ENCODE measurements around the gene MSH5.

DNA sequence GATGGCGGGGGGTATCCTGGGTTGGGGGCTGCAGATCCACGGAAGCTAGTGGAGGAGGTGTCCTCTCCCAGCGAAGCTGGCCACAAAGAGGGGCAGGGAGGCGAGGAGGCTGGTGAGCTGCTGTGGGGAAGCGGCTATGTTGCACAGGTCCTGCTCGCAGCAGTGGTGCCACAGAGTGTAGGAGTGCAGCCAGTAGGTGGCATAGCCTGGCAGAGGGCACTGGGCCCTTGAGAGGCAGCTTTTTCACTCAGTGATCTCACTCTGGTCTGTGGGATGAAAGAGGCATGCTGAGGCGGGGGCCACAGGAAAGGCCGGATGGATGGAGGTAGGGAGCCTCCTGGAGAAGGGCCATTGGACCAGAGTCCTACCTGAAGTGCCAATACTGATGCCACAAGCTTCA lies 27.5 kb upstream of the MSH5 start:
- TF ChIP-seq, protein P1, sequence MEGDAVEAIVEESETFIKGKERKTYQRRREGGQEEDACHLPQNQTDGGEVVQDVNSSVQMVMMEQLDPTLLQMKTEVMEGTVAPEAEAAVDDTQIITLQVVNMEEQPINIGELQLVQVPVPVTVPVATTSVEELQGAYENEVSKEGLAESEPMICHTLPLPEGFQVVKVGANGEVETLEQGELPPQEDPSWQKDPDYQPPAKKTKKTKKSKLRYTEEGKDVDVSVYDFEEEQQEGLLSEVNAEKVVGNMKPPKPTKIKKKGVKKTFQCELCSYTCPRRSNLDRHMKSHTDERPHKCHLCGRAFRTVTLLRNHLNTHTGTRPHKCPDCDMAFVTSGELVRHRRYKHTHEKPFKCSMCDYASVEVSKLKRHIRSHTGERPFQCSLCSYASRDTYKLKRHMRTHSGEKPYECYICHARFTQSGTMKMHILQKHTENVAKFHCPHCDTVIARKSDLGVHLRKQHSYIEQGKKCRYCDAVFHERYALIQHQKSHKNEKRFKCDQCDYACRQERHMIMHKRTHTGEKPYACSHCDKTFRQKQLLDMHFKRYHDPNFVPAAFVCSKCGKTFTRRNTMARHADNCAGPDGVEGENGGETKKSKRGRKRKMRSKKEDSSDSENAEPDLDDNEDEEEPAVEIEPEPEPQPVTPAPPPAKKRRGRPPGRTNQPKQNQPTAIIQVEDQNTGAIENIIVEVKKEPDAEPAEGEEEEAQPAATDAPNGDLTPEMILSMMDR (IDR thresholded peaks at IDR 0.05) = no peak
- no peak for TF ChIP-seq CBFB (CRISPR knock-in tag; IDR thresholded peaks at IDR 0.05; ENCODE audit: low read depth)
- TF ChIP-seq RELA (CRISPR knock-in tag; IDR thresholded peaks at IDR 0.05; ENCODE audit: borderline replicate concordance) = no peak
- TF ChIP-seq, protein P2, sequence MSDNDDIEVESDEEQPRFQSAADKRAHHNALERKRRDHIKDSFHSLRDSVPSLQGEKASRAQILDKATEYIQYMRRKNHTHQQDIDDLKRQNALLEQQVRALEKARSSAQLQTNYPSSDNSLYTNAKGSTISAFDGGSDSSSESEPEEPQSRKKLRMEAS (CRISPR knock-in tag; IDR thresholded peaks at IDR 0.05) = no peak
- no peak for TF ChIP-seq NR1H2 (CRISPR knock-in tag; IDR thresholded peaks at IDR 0.05)

All from WTC11 (cell line).